Activated effector memory CD4-positive, alpha-beta T cell treated with anti-CD3 and anti-CD28 coated beads, Interleukin-2, amount 50 U/mL, for 16 hours (primary cell): ENCODE data around the gene PTMA.
"Not testable (repeated sequence)": the region's sequence is repeated elsewhere in the genome, so short reads cannot be mapped to it uniquely, and the experiment has no call there.

Experiments used
- DNase-seq: peaks from one replicate; pipeline ENCODE4 v3.0.0-alpha.2; 2020

The PTMA gene

DNA sequence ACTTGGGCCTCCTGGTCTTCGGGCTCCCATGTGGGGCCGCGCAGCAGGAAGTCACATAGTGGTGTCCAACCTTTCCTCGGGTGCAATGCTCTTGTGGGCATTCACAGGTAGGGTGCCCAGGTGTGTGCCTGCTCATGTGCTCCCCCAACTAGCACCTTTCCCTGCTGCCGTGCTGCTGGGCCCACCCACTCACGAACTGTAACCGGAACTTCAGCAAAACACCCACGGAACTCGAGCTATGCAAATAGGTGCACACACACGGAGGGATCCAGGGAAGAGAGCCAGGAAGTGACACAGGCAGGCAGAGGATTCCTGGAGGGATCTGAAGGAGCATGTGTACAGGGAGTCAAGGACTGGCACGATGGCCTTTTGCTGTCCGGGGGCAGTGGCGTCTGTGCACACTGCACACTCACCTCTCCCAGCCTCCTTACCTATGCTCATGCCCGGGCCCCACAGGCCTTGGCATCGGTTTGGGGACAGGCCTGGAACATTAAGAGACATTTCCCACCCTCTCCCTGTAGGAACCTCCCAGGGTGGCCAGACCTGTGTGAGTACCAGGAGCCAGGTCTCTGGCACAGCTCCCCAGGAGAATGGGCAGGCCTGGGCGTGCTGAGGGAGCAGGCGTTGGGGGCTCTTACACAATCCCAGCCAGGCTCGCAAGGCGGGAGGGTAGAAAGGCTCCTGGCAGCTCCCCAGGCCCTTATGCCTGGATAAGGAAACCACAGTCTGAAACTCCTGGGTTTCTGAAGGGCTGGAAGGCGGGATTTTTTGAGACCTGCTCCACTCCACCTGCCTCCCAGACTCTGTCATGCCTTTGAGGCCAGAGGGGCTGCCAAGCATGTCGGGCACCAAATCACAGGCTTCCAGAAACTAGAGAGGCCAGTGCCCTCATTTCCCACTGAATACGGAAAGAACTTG is 6.6 kb upstream of the PTMA start:
- DNase-seq, result no peak

DNA sequence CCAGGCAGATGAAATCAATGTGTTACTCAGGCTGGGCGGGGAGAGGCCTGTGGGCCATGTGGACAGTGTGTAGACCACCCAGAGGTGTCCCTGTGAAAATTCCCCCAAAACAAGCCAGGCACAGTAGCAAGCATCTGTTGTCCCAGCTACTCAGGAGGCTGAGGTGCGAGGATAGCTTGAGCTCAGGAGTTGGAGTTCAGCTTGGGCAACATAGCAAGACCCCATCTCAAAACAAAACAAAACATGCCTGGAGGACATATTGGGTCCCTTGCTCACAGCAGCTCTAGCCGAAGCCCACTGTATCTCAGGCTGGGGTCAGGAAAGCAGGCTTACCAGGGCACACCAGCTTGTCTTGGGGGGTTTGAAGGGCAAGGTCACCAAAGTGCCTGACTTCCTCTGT is 4.3 kb upstream of the PTMA start:
- DNase-seq, result no peak

DNA sequence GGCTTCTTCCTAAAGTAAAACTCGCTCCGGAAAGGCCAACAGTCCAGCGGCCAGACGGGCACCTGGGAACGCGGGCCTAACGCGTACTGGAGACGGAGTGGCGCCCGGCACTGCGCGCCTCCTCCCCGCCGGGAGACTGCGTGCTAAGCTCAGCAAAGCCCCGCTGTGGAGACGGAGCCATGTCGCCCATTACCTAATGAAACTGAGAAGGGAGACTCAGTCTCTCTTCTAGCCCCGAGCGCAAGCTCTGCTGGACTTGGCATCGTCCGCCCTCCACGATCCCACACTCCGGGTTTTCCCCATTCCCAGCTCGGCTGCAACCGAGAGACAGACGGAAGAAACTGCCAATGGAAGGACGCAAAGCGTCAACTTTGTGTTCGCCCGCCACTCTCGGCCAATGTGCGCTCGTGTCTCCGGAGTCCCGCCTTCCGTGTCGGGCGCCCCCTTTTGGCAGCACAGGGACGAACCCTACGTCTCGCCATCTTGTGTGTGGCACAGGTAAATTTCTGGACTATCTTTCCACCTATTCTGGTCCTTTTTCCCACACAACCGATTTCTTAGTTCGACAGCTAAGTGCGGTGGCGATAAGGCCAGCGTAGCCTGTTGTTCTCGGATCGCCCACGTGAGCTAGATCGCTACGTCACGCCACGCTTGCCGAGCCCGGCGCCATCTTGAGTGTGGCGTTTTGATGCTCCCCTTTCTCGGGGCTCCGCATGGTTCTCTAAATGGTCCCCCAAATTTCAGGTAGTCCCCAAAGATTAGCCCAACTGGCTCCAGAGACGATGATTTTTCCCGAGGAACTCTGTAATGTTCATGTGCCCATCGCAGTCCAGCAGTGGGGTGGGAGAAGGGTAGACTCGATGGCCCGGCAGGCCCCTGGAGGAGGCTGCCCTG is 1.3 kb upstream of the PTMA start:
- DNase-seq, result peak; percentile 99

DNA sequence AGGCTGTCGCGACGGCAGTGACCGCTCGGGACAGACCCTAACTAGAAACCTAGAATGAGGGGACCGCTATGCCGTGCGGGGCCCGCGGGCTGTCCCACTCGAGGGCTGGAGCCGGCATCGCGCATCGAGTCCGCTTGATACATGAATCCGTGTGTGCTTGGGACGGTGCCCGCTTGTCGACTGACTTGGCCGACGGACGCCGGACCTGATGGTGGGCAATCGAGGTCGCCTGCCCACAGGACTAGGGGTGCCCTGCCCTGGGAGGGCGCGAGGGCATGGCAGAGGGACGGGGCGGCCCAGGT is 749 bp upstream of the PTMA start:
- peak; percentile 84 for DNase-seq

DNA sequence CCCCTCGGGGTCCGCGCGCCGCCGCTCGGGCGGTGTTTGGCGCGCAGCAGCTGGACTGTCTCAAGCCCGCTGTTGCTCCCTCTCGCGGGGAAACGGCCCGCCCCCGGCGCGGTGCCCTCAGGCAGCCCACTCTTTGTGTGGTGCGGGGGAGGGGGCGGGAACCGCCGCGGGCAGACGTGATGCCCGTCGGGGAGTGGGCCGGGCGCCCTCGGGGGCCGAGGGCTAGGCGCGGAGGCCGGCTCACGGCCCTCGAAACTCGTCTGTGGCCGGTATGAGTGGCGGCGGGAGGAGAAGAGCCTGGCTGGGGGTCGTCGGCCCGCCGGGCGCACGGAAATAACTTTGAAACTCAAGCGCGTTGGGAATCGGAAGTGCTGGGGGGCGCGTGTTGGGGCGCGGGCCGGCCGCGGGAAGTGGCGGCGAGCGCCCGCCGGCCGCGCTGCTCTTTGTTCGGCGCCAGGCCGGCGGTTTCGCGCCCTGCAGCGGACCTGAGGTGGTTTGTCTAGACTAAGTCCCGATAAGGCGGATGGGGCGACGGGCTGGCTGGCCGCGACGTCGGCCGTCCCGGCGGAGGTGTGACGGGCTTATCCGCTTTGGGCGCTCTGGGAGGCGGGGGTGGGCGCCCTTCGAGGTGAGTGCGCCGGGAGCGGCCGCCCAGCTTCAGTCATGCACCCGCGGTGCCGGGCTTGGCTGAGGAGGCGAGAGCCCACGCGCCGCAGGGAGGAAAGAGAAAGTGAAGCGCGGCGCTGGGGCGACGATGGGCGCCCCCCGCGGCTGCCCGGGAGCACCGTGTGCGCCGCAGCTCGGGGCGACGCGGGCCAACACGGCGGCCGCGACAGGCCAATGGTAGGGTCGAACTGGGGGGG is 679 bp downstream of the PTMA start:
- peak; percentile 87 for DNase-seq

DNA sequence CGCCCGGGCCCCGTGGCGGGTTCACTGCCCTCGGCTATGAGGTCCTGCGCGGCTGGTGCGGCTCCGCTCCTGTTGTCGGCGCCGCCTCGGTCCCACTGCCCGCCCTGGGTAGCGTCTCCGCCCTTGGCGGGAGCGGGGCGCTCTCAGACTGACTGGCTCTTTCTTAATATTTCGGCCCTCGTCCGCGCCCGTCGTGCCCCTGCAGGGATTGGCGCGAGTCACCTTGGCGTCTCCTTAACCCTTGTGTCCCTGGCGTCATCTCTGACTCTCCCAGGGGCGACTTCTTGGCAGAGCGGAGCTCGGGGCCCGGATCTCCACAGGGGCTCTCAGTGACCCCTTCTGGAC is 1.3 kb downstream of the PTMA start:
- DNase-seq, result peak; percentile 82

DNA sequence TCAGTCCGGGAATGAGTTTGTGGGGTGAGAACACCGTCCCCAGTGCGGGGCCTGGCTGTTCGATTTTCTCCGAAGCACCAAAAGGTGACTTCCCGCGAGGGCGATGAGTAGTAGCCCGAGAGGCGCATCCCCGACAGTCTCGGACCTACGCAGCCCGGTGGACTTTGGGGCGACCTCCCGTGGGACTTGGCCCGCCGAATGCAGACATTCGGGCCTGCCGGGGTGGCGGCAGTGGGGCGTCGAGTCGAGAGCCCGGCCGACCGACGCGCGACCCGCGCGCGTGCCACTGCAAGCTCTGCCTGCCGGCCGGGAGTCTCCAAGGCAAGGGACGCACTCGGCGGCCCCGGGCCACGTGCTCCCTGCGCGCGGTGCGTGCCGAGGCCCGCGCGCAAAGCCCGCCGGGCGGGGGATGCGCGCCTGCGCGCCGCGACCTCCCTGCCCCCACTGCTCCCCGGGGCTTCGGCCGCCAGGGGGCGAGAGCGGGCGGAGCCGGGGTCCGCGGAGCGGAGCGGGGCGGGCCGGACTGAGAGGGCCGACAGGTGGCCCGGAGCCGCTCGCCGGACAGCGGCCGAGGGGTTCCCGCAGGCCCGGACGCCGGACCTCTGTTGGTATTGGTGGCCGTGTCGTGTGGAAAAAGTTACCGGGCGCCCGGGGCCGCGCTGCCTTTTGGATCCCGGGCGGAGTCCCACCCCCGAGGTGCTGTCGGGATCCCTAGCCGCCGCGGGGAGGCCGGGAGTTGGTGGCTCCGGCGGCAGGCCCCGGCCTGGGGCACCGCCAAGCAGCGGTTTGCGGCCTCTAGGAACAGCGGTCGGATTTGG is 1.9 kb downstream of the PTMA start:
- peak; percentile 96 for DNase-seq

DNA sequence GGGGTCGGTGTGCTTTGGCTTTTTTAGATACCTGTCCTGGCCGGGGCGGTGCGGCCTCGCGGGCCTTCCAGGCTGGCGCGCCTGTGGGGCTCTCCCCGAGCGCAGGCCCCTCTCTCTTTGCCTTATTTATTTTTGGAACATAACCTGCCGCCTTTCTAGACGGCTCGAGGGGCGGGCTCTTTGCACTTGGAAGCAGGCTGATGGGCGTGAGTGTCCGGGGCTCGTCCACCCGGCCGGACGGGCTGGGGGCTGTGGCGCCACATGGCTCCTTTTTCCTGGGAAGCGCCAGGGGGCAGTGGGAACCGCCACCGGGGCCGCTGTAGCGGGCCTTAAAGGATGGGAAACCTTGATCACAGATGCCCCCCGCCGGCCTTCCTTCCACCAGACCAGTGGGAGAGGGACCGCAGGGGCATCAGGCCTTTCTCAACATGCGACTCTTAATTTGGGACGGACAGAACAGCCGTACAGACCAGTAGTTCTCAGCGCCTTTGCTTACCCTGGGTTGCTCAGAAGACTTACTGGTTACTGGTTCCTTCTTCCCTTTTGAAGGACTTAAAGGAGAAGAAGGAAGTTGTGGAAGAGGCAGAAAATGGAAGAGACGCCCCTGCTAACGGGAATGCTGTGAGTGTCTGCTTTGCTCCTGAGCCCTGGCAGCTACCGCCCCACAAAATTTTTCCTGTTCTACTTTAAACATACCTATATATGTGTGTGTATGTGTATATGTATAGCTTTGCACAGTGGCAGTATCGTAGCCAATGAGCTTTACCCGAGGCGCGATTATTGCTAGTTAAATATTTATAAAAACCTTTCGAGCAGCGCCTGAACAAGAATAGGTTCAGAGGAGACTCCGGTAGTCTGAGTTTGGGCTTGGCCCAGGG is 2.7 kb downstream of the PTMA start:
- DNase-seq, result peak; percentile 73

DNA sequence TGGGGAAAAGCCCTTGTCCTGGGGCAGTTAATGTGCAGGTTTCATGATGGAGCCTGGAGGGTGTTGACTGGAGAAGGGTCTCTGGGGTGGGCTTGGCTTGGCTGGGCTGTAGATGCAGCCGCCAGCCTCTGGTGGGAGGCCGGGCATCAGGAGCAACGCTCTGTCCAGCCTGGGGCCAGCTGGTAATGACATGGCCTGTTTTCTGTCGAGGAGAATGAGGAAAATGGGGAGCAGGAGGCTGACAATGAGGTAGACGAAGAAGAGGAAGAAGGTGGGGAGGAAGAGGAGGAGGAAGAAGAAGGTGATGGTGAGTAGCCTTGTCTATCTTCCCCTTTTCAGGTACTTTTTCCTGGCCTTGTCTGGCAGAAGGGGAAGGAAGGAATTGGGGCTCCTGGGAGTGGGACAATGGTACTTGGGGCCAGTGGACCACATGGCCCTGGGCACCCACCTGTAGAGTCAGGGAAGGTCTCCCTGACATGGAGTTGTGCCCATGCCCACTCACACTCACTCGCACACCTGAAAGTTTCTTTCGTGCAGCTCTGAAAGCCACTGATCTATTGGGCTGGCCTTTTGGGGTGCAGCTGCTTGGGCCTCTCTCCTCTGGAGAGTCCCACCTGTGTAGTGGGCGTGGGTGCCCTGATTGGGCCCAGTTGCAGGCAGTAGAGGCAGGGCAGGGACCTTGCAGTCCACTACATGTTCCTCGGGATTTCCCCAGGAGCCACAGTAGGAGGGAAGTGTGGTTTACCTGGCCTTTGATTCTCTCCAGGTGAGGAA is 3.5 kb downstream of the PTMA start:
- peak; percentile 76 for DNase-seq

DNA sequence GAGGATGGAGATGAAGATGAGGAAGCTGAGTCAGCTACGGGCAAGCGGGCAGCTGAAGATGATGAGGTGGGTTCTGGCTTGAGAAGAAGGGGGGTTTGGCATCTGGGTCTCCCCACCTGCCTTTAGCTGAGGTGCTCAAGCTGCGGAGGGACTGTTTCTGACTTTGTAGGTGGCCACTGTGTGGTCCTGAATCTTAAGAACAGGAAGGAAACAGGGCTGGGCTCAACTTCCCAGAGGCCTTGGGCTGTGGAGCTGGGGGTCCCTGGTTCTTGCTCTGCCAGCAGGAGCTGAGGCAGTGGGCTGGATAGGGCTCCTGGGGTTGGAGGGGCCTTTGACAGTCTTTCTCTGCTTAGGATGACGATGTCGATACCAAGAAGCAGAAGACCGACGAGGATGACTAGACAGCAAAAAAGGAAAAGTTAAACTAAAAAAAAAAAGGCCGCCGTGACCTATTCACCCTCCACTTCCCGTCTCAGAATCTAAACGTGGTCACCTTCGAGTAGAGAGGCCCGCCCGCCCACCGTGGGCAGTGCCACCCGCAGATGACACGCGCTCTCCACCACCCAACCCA is 4.2 kb downstream of the PTMA start:
- DNase-seq, result peak; percentile 85

DNA sequence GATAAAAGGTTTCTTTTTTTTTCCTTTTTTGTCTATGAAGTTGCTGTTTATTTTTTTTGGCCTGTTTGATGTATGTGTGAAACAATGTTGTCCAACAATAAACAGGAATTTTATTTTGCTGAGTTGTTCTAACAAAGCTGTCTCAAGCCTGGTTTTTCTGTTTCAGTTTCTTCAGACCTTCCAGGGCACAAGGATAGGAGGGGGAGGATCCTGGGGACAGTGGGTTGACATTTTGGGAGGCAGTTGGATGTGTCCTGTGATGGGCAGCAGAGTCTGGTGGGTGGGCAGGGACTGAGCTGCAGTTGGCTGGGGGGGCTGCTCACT is 5.0 kb downstream of the PTMA start:
- not testable (repeated sequence) for DNase-seq

DNA sequence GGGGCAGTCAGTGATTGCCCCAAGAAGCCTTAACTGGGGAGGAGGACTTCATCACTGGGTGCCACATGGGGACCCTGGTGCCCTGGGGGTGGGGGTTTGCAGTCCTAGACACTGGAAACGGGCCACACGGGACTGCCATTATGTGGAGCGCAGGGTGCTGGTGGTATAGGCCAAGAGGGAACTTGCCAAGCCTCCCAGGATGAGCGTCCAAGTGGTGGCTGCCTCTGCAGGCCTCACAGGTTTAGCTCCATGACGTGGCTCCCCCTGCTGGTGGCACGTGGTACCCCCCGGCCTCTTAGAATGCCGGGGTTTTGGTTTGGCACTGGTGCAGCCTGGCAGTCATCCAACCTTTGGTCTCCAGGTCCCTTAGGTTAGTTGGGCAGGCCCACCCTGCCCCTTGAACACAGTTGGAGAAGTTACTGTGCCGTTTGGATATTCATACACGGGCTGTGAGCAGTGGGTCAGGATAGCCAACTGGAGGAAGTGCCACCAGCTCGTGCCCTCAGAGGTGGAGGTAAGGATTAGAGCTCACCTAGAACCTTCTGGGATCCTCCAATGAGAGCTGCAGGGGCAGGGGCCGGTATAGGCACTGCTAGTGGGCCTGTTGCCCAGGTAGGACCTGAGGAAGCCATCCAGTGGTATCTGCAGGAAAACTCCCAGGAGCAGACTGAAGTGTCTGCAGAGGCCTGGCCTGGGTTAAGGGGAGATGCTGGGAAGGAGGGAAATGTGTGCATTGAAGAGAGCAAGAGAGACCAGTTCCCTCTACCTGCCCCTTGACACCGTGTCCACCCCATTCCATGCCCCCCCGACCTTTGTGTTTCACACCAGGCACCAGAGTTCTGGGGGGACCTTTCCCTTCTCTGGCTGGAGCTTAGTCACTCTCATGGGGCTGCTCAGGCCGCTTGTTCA is 5.7 kb downstream of the PTMA start:
- peak; percentile 96 for DNase-seq

DNA sequence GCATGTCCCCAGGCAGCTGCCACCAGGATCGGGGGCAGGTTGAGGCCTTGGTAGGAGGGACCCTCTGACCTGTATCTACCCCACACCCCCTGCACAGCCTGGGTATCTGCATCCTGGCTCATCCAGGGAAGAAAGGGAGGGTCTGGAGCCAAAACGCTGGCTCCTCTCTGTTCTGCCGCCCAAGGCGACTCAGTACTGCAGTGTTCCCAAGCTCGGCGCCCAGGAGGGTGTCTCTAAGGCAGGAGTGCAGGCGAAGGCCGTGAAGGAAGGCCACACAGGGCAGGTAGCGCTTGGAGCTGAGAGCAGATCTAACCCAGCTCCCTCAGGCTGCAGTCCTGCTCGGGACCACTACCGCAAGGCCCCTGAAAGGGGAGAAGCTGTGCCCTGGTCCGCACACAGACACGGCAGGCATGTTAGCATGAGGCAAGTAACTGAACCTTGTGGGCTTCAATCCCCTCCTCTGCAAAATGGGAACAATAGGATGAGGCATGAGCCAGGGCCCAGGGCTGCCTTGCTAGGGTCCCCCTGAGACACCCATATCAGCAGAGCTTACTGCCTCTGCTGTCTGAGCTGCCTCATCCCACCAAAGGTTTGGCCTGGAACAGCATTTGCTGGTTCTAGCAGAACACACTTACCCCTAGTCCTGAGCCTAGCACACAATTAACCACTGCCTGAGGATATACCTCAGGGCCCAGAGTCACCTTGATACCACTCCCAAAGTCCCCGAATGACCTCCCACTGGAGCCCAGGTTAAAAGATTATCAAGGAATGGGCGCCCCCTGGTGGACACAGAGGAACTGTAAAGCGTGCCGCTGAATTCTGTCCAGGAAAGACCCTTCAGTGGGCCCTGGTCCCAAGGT is 6.5 kb downstream of the PTMA start:
- DNase-seq, result peak; percentile 93

DNA sequence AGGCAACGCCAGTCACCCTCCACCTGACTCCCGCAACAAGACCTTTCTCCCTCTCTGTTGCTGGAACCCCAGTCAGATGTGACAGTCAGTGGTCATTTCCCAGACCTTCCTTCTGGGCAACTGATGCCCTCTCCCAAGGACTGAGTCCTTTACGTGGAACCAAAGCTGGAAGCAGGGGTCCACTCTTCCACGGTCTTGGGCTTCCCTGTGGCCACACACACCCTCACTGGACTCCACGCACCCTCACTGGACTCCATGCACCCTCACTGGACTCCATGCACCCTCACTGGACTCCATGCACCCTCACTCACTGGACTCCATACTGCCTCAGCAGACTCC is 7.1 kb downstream of the PTMA start:
- DNase-seq, result no peak

DNA sequence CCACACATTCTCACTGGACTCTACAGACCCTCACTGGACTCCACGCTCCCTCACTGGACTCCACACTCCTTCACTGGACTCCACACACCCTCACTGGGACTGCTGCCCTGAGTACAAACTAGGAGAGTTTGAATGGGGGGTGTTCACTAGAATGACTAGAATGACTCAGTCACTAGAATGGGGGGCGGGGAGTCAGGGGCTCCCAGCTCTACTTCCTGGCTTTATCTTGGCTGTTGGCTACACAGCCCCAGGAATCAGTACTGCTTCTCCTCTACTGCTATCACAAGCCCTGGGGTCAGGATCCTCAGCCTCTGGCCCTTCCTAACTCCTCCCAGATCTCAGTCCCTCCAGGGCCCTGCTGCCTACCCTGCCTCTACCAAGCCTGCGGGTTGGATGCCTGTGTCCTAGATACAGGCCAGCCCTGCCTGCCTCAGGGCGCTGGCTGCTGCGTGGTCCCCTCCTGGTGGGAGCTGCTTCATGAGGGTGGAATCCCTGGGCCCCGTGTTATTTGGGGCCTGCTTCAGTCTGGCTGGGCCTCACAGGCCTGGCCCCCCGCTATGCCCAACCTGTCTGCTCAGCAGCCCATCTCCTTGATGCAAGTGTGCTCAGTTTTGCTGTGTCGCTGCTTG is 7.8 kb downstream of the PTMA start:
- DNase-seq, result peak; percentile 59

DNA sequence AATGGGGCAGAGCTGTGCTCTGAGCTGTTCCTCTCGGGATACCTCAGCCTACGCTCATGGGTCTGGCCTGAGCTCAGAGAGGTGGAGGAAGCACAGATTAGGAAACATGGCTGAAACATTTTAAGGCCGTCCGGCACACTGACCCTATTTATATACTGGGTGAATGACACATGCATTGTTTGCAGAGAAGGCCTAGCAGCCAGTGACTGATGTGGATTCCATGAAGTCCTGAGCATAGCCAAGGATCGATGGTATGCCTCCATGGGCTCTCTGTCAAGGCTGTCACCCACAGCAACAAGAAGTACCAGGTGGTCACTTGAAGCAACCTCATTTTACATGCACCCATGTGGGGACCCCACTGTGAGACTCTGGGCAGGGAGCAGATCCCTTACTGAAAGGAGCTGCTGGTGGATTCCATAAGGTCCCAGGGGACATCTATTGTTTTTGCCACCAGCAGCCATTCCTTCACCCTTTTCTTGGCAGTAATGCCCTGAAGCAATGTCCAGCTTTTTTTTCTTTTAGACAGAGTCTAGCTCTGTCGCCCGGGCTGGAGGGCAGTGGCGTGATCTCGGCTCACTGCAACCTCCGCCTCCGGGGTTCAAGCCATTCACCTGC is 8.4 kb downstream of the PTMA start:
- peak; percentile 38 for DNase-seq
